IMR-90 (cell line): ENCODE measurements around the gene CLDN24. TPM values are rescaled to one million over a fixed set of nuclear protein-coding genes. Genes with fewer than 3 reads are reported as not detected.
A peak's percentile ranks its signal among the peaks of the same experiment; 100 is the strongest.

Source experiments
- ATAC-seq: fragments of 200-7000 bp; cut with Tn5 transposase; 2 replicates; pipeline ENCODE4 v1.9.1; 2020; ENCODE audit warnings: low read depth, mild to moderate bottlenecking, moderate library complexity
- BruUV-seq: library from RNA; stranded (reverse); fragments of 400-500 nt; replicated peaks from 2 replicates; lab custom pipeline; 2021; lab: Mats Ljungman, UMichigan
- CTCF ChIA-PET: fragments of 300-600 bp; formaldehyde crosslinking; extraction: SDS; loops from one replicate; lab custom pipeline; 2021; ENCODE audit warnings: antibody characterized with exemption; lab: Yijun Ruan, JAX
- POLR2A ChIA-PET: fragments of 300-600 bp; sonication (Branson Sonifier 250); formaldehyde crosslinking; loops from one replicate; lab custom pipeline; 2022; ENCODE audit warnings: antibody characterized with exemption; ENCODE audit not compliant: unreplicated experiment; lab: Charles Lee
- DNase-seq: peaks from one replicate; pipeline ENCODE4 v3.0.0; 2013
- H2AFZ ChIP-seq: replicated peaks from 2 replicates; pipeline ENCODE3; 2013; ENCODE audit warnings: low read length, mild to moderate bottlenecking; ENCODE audit not compliant: poor library complexity
- H2AK5ac ChIP-seq: 2 replicates; pipeline ENCODE4 v1.6.1; 2013; ENCODE audit warnings: low read depth, low read length, inconsistent platforms
- H2AK9ac ChIP-seq: replicated peaks from 2 replicates; pipeline ENCODE3; 2013; ENCODE audit warnings: mild to moderate bottlenecking, low read depth, low read length, moderate library complexity; ENCODE audit not compliant: poor library complexity
- H2BK120ac ChIP-seq: 2 replicates; pipeline ENCODE4 v1.6.1; 2013; ENCODE audit warnings: low read depth, low read length, inconsistent platforms
- H2BK15ac ChIP-seq: 3 replicates; pipeline ENCODE4 v1.6.1; 2013; ENCODE audit warnings: low read depth, low read length, inconsistent platforms
- H2BK20ac ChIP-seq: 2 replicates; pipeline ENCODE4 v1.6.1; 2013; ENCODE audit warnings: low read depth, mild to moderate bottlenecking, inconsistent platforms, low read length, moderate library complexity
- H2BK5ac ChIP-seq: 2 replicates; pipeline ENCODE4 v1.6.1; 2013; ENCODE audit warnings: mild to moderate bottlenecking, low read depth, low read length, inconsistent platforms; ENCODE audit not compliant: poor library complexity, severe bottlenecking
- H3K14ac ChIP-seq: replicated peaks from 2 replicates; pipeline ENCODE4 v1.6.1; 2013; ENCODE audit warnings: low read depth, low read length, inconsistent platforms
- H3K18ac ChIP-seq: 2 replicates; pipeline ENCODE4 v1.6.1; 2013; ENCODE audit warnings: low read depth, low read length, control low read depth
- H3K23ac ChIP-seq: 2 replicates; pipeline ENCODE4 v1.6.1; 2013; ENCODE audit warnings: low read depth, low read length, inconsistent platforms
- H3K27ac ChIP-seq: 2 replicates; pipeline ENCODE4 v1.5.1; 2013; ENCODE audit warnings: mild to moderate bottlenecking, control low read depth, low read length; ENCODE audit not compliant: insufficient read depth
- H3K27me3 ChIP-seq: 2 replicates; pipeline ENCODE4 v1.6.1; 2013; ENCODE audit warnings: low read length; ENCODE audit not compliant: control insufficient read depth, insufficient read depth
- H3K36me3 ChIP-seq: 2 replicates; pipeline ENCODE4 v1.6.1; 2013; ENCODE audit warnings: low read length, mixed read lengths; ENCODE audit not compliant: control insufficient read depth, insufficient read depth
- H3K4ac ChIP-seq: 2 replicates; pipeline ENCODE4 v1.6.1; 2013; ENCODE audit warnings: low read depth, low read length, inconsistent platforms
- H3K4me1 ChIP-seq: 2 replicates; pipeline ENCODE4 v1.6.1; 2013; ENCODE audit warnings: low read length, mixed read lengths; ENCODE audit not compliant: control insufficient read depth, insufficient read depth
- H3K4me2 ChIP-seq: 2 replicates; pipeline ENCODE4 v1.6.1; 2013; ENCODE audit warnings: low read depth, mild to moderate bottlenecking, control low read depth, low read length, moderate library complexity
- H3K4me3 ChIP-seq: 2 replicates; pipeline ENCODE4 v1.5.1; 2013; ENCODE audit warnings: low read depth, mild to moderate bottlenecking, control low read depth, low read length, moderate library complexity; ENCODE audit not compliant: insufficient read depth
- H3K56ac ChIP-seq: 2 replicates; pipeline ENCODE4 v1.6.1; 2013; ENCODE audit warnings: low read length, inconsistent platforms; ENCODE audit not compliant: insufficient read depth; ENCODE audit errors: extremely low read depth
- H3K79me1 ChIP-seq, 2 experiments: 2 replicates each; pipeline ENCODE4 v1.6.1; 2013; ENCODE audit warnings: low read length in 2 of 2, inconsistent platforms in 1 of 2, low read depth in 1 of 2
- H3K9ac ChIP-seq: 2 replicates; pipeline ENCODE4 v1.6.1; 2013; ENCODE audit warnings: low read depth, low read length, control low read depth
- H3K9me1 ChIP-seq: 2 replicates; pipeline ENCODE4 v1.6.1; 2013; ENCODE audit warnings: low read length, inconsistent platforms; ENCODE audit not compliant: insufficient read depth
- H3K9me3 ChIP-seq: 2 replicates; pipeline ENCODE4 v1.6.1; 2013; ENCODE audit warnings: low read length; ENCODE audit not compliant: control insufficient read depth, insufficient read depth
- H4K20me1 ChIP-seq: 2 replicates; pipeline ENCODE4 v1.6.1; 2013; ENCODE audit warnings: low read length, inconsistent platforms; ENCODE audit not compliant: insufficient read depth
- H4K5ac ChIP-seq: 2 replicates; pipeline ENCODE4 v1.6.1; 2013; ENCODE audit warnings: mild to moderate bottlenecking, low read depth, low read length, control low read depth
- H4K8ac ChIP-seq, 2 experiments: 2 replicates each; pipeline ENCODE4 v1.6.1; 2013; ENCODE audit warnings: low read depth in 2 of 2, low read length in 2 of 2, control low read depth in 1 of 2, inconsistent platforms in 1 of 2
- H4K91ac ChIP-seq: 2 replicates; pipeline ENCODE4 v1.6.1; 2013; ENCODE audit warnings: low read depth, low read length, inconsistent platforms; ENCODE audit not compliant: insufficient read depth
- CHD1 ChIP-seq: IDR thresholded peaks from 2 replicates; pipeline ENCODE4 v1.6.1; 2012; ENCODE audit warnings: low read depth, low read length, improper control_type of control experiment
- MXI1 ChIP-seq: IDR thresholded peaks from 2 replicates; pipeline ENCODE4 v1.6.1; 2012; ENCODE audit warnings: low read depth, mild to moderate bottlenecking, low read length, moderate library complexity, borderline replicate concordance
- POLR2A ChIP-seq: IDR thresholded peaks from 2 replicates; pipeline ENCODE4 v1.6.1; 2012; ENCODE audit warnings: mild to moderate bottlenecking, low read depth, low read length
- RAD21 ChIP-seq: IDR thresholded peaks from 2 replicates; pipeline ENCODE4 v1.6.1; 2012; ENCODE audit warnings: low read length, improper control_type of control experiment
- SMC3 ChIP-seq: fragments of 150-350 bp; IDR thresholded peaks from 2 replicates; pipeline ENCODE4 v1.6.1; 2016; ENCODE audit warnings: low read depth, mild to moderate bottlenecking, antibody characterized with exemption, low read length, moderate library complexity
- WGBS, 2 experiments: methylation state at CpG; one replicate each; pipeline versions ENCODE4 v1.1.5 to v1.1.7; 2013; ENCODE audit warnings: missing lambda C conversion rate in 2 of 2; ENCODE audit not compliant: insufficient read length in 1 of 2; ENCODE audit errors: extremely low coverage in 2 of 2; 5-methylcytosine and 5-hydroxymethylcytosine counted together
- dilution Hi-C: fragments of 300-500 bp; cut with HindIII; formaldehyde crosslinking; loops from one replicate; pipeline ENCODE4 v1.14.3; 2018; ENCODE audit warnings: low sequenced_read_pairs; ENCODE audit not compliant: unreplicated experiment
- in situ Hi-C: fragments of 300-500 bp; cut with MboI; formaldehyde crosslinking; loops from 3 replicates; pipeline ENCODE4 v1.14.3; 2019; ENCODE audit warnings: low sequenced_read_pairs, inconsistent platforms, mixed read lengths
- intact Hi-C: fragments of 100-400 bp; cut with micrococcal nuclease; formaldehyde crosslinking; loops from 2 replicates; pipeline ENCODE4 v1.10.0; 2022
- polyA plus RNA-seq, 3 experiments: library from polyadenylated mRNA; depleted of rRNA; stranded (reverse); fragments of >200 nt; gene quantifications; 2 replicates each; pipeline ENCODE4 v1.2.3, GENCODE V29; 2012; ENCODE audit warnings: low replicate concordance in 1 of 3
- total RNA-seq: library from RNA; depleted of rRNA; stranded (reverse); fragments of >200 nt; gene quantifications from 2 replicates; pipeline ENCODE4 v1.2.3, GENCODE V29; 2012
- TF ChIP-seq, protein P1 (sequence below): conservative IDR thresholded peaks from 2 replicates; pipeline ENCODE4 v1.5.1; 2012; ENCODE audit warnings: mild to moderate bottlenecking, low read depth, low read length, improper control_type of control experiment
- TF ChIP-seq, protein P2 (sequence below): fragments of 150-350 bp; IDR thresholded peaks from 2 replicates; pipeline ENCODE4 v1.6.1; 2016; ENCODE audit warnings: low read depth, mild to moderate bottlenecking, low read length, moderate library complexity, borderline replicate concordance

CLDN24 gene
- total and polyA plus RNA-seq, 2 of the 4 experiments (the other 2 are of a cell fraction): not detected

- CTCF ChIA-PET: no interaction called here
Observed at GRCh38 chr4:183329244-183329643, 7.0 kb upstream of the CLDN24 start.

More at GRCh38 chr4:183329244-183329643, 7.0 kb upstream of the CLDN24 start:
- no peak for DNase-seq
- no peak for TF ChIP-seq SMC3
- no peak for TF ChIP-seq RAD21
- no peak for TF ChIP-seq CHD1
- no peak for TF ChIP-seq MXI1
- no peak for TF ChIP-seq POLR2A
- TF ChIP-seq, protein P1, sequence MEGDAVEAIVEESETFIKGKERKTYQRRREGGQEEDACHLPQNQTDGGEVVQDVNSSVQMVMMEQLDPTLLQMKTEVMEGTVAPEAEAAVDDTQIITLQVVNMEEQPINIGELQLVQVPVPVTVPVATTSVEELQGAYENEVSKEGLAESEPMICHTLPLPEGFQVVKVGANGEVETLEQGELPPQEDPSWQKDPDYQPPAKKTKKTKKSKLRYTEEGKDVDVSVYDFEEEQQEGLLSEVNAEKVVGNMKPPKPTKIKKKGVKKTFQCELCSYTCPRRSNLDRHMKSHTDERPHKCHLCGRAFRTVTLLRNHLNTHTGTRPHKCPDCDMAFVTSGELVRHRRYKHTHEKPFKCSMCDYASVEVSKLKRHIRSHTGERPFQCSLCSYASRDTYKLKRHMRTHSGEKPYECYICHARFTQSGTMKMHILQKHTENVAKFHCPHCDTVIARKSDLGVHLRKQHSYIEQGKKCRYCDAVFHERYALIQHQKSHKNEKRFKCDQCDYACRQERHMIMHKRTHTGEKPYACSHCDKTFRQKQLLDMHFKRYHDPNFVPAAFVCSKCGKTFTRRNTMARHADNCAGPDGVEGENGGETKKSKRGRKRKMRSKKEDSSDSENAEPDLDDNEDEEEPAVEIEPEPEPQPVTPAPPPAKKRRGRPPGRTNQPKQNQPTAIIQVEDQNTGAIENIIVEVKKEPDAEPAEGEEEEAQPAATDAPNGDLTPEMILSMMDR: no peak
- TF ChIP-seq, protein P2, sequence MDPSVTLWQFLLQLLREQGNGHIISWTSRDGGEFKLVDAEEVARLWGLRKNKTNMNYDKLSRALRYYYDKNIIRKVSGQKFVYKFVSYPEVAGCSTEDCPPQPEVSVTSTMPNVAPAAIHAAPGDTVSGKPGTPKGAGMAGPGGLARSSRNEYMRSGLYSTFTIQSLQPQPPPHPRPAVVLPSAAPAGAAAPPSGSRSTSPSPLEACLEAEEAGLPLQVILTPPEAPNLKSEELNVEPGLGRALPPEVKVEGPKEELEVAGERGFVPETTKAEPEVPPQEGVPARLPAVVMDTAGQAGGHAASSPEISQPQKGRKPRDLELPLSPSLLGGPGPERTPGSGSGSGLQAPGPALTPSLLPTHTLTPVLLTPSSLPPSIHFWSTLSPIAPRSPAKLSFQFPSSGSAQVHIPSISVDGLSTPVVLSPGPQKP: no peak
- dilution Hi-C loops: no loop called here
- no peaks in the 10 kb centered on the region for H4K20me1 ChIP-seq
- POLR2A ChIA-PET: no interaction called here
- no peak overlapping the region for H2AFZ ChIP-seq
- H3K79me1 ChIP-seq: no peaks in the 10 kb centered on the region
- H3K4ac ChIP-seq: peak overlapping the region; percentile 42; the same call in 1 of the 2 replicates
- no peak overlapping the region for H3K4me3 ChIP-seq
- peak overlapping the region; percentile 39; the same call in 1 of the 2 replicates for H2BK120ac ChIP-seq
- no peak overlapping the region for H4K91ac ChIP-seq
- no peak overlapping the region for H3K23ac ChIP-seq
- H3K36me3 ChIP-seq: no peaks in the 10 kb centered on the region
- peak overlapping the region; percentile 24; the same call in 1 of the 3 replicates for H2BK15ac ChIP-seq
- H2BK20ac ChIP-seq: no peak overlapping the region
- intact Hi-C loops: no loop called here
- no peak for ATAC-seq
- H4K8ac ChIP-seq: peak overlapping the region in 1 of 2 experiments; percentile 48; a peak in 2 of 4 replicates
- peaks cover 5% of the 10 kb centered on the region for H3K4me1 ChIP-seq
- no peak overlapping the region for H4K5ac ChIP-seq
- peak overlapping the region; percentile 12; the same call in 1 of the 2 replicates for H3K14ac ChIP-seq
- H3K9ac ChIP-seq: no peak overlapping the region
- no peak overlapping the region for H2AK9ac ChIP-seq
- in situ Hi-C loops: no loop called here
- H2AK5ac ChIP-seq: peak overlapping the region; percentile 41; the same call in 1 of the 2 replicates
- WGBS, 2 experiments: no CpG with 5 or more reads among the region's 6 CpGs
- no peak overlapping the region for H3K56ac ChIP-seq
- no peaks in the 10 kb centered on the region for H3K27me3 ChIP-seq
- H3K18ac ChIP-seq: peak overlapping the region; percentile 44; the same call in 1 of the 2 replicates
- peaks cover 3% of the 10 kb centered on the region for H3K9me1 ChIP-seq
- H2BK5ac ChIP-seq: peak overlapping the region; percentile 35
- no TSS peak for BruUV-seq
- H3K27ac ChIP-seq: no peak overlapping the region
- H3K4me2 ChIP-seq: no peak overlapping the region
- H3K9me3 ChIP-seq: peaks cover 7% of the 10 kb centered on the region
